ENCODE measurements around the gene ABCB6.

The ABCB6 gene

GRCh38 chr2:219182331-219183150, 36.2 kb downstream of the ABCB6 start:
- no peak for DNase-seq

GRCh38 chr2:219181531-219181930, 37.2 kb downstream of the ABCB6 start:
- DNase-seq: no peak

- no peak for DNase-seq
These were observed 37.8 kb downstream of the ABCB6 start for GRCh38 chr2:219180961-219181360.

- DNase-seq: no peak
These were observed 38.9 kb downstream of the ABCB6 start for GRCh38 chr2:219179601-219180465.

GRCh38 chr2:219178377-219179175, 40.2 kb downstream of the ABCB6 start:
- DNase-seq: no peak

- peak; percentile 87 for DNase-seq
These were observed 41.0 kb downstream of the ABCB6 start, which contains the start of gene RETREG2 for GRCh38 chr2:219177552-219178376. RETREG2 (plus strand) TSS chr2:219178275; CDS start chr2:219178353, 78 bp downstream.

- DNase-seq: peak; percentile 77
These were observed 41.8 kb downstream of the ABCB6 start, which contains the start of gene CNPPD1 for GRCh38 chr2:219176818-219177551. CNPPD1 (minus strand) TSS chr2:219176925; CDS start chr2:219176828, 97 bp downstream.

- peak; percentile 31 for DNase-seq
These were observed 42.6 kb downstream of the ABCB6 start for GRCh38 chr2:219175928-219176817.

GRCh38 chr2:219175486-219175885, 43.3 kb downstream of the ABCB6 start:
- no peak for DNase-seq

GRCh38 chr2:219174801-219175200, 44.0 kb downstream of the ABCB6 start:
- DNase-seq: no peak

GRCh38 chr2:219174146-219174545, 44.6 kb downstream of the ABCB6 start:
- DNase-seq: no peak

GRCh38 chr2:219173176-219173575, 45.6 kb downstream of the ABCB6 start:
- DNase-seq: no peak

GRCh38 chr2:219172231-219173154, 46.3 kb downstream of the ABCB6 start:
- no peak for DNase-seq

- DNase-seq: peak; percentile 76
These were observed 47.5 kb downstream of the ABCB6 start for GRCh38 chr2:219171231-219171651.

- DNase-seq: no peak
These were observed 48.7 kb downstream of the ABCB6 start, which contains the start of gene SLC23A3 for GRCh38 chr2:219169930-219170654. SLC23A3 (minus strand) TSS chr2:219170029; CDS start chr2:219169984, 45 bp downstream.

- DNase-seq: no peak
These were observed 49.8 kb downstream of the ABCB6 start for GRCh38 chr2:219168932-219169331.

- DNase-seq: no peak
These were observed 50.2 kb downstream of the ABCB6 start for GRCh38 chr2:219168526-219168925.

- DNase-seq: no peak
These were observed 50.8 kb downstream of the ABCB6 start for GRCh38 chr2:219167997-219168396.
